HepG2 (cell line): ENCODE measurements around the gene FXYD4. TPM values are rescaled to one million over a fixed set of nuclear protein-coding genes. Genes with fewer than 3 reads are reported as not detected.

Experiments
- ESRRA ChIP-seq: sonication (generic); formaldehyde crosslinking; IDR thresholded peaks from 2 replicates; pipeline ENCODE4 v1.5.1; 2020; ENCODE audit warnings: mild to moderate bottlenecking, low read depth, missing genetic modification reagents
- FOXC1 ChIP-seq: sonication (generic); formaldehyde crosslinking; IDR thresholded peaks from 2 replicates; pipeline ENCODE4 v1.8.0; 2022; ENCODE audit warnings: mild to moderate bottlenecking, missing genetic modification reagents, borderline replicate concordance
- JUN ChIP-seq: sonication (generic); formaldehyde crosslinking; IDR thresholded peaks from 2 replicates; pipeline ENCODE4 v1.4.0; 2020; ENCODE audit warnings: mild to moderate bottlenecking, missing genetic modification reagents
- KLF16 ChIP-seq, 2 experiments: sonication (generic) in 1 of 2; formaldehyde crosslinking in 1 of 2; IDR thresholded peaks; 2 replicates each; pipeline versions ENCODE4 v1.6.1 to v1.8.0; 2016 to 2023; ENCODE audit warnings: missing genetic modification reagents in 2 of 2, missing compliant biosample characterization in 1 of 2
- KLF9 ChIP-seq: IDR thresholded peaks from 2 replicates; pipeline ENCODE4 v1.6.1; 2016; ENCODE audit warnings: low read depth
- MAFK ChIP-seq, 2 experiments: IDR thresholded peaks in 1 of 2; conservative IDR thresholded peaks in 1 of 2; 2 replicates each; pipeline ENCODE4 v1.6.1; 2011; ENCODE audit warnings: improper control_type of control experiment in 2 of 2, low read length in 2 of 2
- NRL ChIP-seq: sonication (generic); formaldehyde crosslinking; IDR thresholded peaks from 2 replicates; pipeline ENCODE4 v1.5.0; 2020; ENCODE audit warnings: missing genetic modification reagents, mild to moderate bottlenecking, moderate library complexity, borderline replicate concordance
- SMARCC2 ChIP-seq: fragments of 450-650 bp; IDR thresholded peaks from 2 replicates; pipeline ENCODE4 v1.6.1; 2017; ENCODE audit warnings: antibody characterized with exemption, mild to moderate bottlenecking
- TOPORS ChIP-seq: sonication (generic); formaldehyde crosslinking; IDR thresholded peaks from 2 replicates; pipeline ENCODE4 v1.8.0; 2023; ENCODE audit warnings: mild to moderate bottlenecking, missing genetic modification reagents
- ZFYVE20 ChIP-seq: sonication (generic); formaldehyde crosslinking; IDR thresholded peaks from 2 replicates; pipeline ENCODE4 v1.8.0; 2023; ENCODE audit warnings: low read depth, mild to moderate bottlenecking, moderate library complexity, missing genetic modification reagents, borderline replicate concordance
- ZNF12 ChIP-seq: sonication (generic); formaldehyde crosslinking; IDR thresholded peaks from 2 replicates; pipeline ENCODE4 v1.5.0; 2020; ENCODE audit warnings: missing genetic modification reagents
- ZNF256 ChIP-seq: sonication (generic); formaldehyde crosslinking; conservative IDR thresholded peaks from 2 replicates; pipeline ENCODE4 v1.4.0; 2020; ENCODE audit warnings: missing genetic modification reagents
- ZNF260 ChIP-seq: sonication (generic); formaldehyde crosslinking; IDR thresholded peaks from 2 replicates; pipeline ENCODE4 v1.4.0; 2020; ENCODE audit warnings: missing genetic modification reagents, low read depth, mild to moderate bottlenecking, borderline replicate concordance
- ZNF605 ChIP-seq: sonication (generic); formaldehyde crosslinking; IDR thresholded peaks from 2 replicates; pipeline ENCODE4 v1.8.0; 2022; ENCODE audit warnings: mild to moderate bottlenecking, missing genetic modification reagents
- ZNF749 ChIP-seq: sonication (generic); formaldehyde crosslinking; IDR thresholded peaks from 2 replicates; pipeline ENCODE4 v1.8.0; 2022; ENCODE audit warnings: mild to moderate bottlenecking, missing genetic modification reagents, moderate library complexity, borderline replicate concordance
- ZSCAN25 ChIP-seq: sonication (generic); formaldehyde crosslinking; IDR thresholded peaks from 2 replicates; pipeline ENCODE4 v1.8.0; 2022; ENCODE audit warnings: mild to moderate bottlenecking, missing genetic modification reagents
- polyA plus RNA-seq, 8 experiments: library from polyadenylated mRNA; depleted of rRNA in 3 of 8; stranded (reverse) in 7 of 8; unstranded in 1 of 8; fragments of >200 nt; fragmentation: Illumina TruSeq in 4 of 8; extraction: Trizol in 4 of 8; gene quantifications; 2 replicates each; pipeline versions ENCODE4 v1.2.1 to v1.2.3, GENCODE V29; 2011 to 2016; ENCODE audit warnings: low read depth in 4 of 8, missing spikeins in 1 of 8, mixed read lengths in 1 of 8; ENCODE audit not compliant: insufficient read depth in 1 of 8
- total RNA-seq, 5 experiments: library from RNA; depleted of rRNA; stranded (reverse); fragments of >200 nt; fragmentation: Illumina TruSeq; extraction: Trizol; gene quantifications; 2 replicates each; pipeline ENCODE4 v1.2.3, GENCODE V29; 2016; ENCODE audit warnings: low read depth in 1 of 5
- TF ChIP-seq, protein P1 (sequence below): sonication (generic); formaldehyde crosslinking; conservative IDR thresholded peaks from 2 replicates; pipeline ENCODE4 v1.5.0; 2020; ENCODE audit warnings: missing genetic modification reagents
- TF ChIP-seq, protein P2 (sequence below): sonication (generic); formaldehyde crosslinking; IDR thresholded peaks from 2 replicates; pipeline ENCODE4 v1.4.0; 2020; ENCODE audit warnings: missing genetic modification reagents
- TF ChIP-seq, protein P3 (sequence below): sonication (generic); formaldehyde crosslinking; IDR thresholded peaks from 2 replicates; pipeline ENCODE4 v1.5.1; 2020; ENCODE audit warnings: missing genetic modification reagents, mild to moderate bottlenecking, borderline replicate concordance

The FXYD4 gene
- total and polyA plus RNA-seq, 2 of the 13 experiments (the other 11 are each of a cell fraction or from before 2014, with no cell fraction given), result not detected

DNA sequence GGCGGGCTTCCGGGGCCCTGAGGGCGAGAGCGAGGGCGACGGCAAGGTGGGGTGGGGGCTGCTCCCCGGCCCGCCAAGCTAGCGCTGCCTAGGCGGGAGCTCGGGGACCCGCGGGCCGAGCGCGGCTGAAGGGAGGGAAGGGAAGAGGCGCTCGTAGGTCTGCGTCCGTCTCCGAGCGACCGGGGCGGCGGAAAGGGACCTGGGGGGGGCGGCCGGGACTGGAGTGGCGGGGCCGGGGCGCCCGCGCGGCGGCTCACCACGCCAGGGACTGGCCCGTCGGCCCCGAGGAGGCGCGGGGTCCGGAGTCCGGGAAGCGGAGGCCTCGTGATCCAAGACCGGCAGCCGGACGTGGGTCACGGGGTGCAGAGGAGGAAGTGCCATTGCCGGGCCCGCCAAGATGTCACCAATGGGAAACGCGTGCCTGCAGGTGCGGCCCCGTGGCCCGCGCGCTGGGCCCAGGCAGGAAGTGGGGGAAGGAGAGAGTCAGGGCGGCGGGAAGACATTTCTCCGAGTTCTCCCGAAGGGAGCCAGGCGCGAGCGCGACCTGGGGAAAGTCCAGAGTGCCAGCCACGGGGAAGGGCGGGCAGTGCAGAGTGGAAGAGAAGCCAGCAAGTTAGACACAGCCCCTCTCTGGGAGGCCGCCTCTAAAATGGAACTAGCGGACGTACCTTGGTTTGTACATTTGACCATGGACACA is 25.6 kb downstream of the FXYD4 start (continued):
- TF ChIP-seq MAFK (conservative IDR thresholded peaks at IDR 0.05 in 1 of 2, IDR thresholded peaks at IDR 0.05 in 1 of 2; ENCODE audit: low read length in 2 of 2) (no peak), ZFYVE20 (CRISPR knock-in tag) (no peak), KLF9 (0 out of 2 replicates have a peak, but pooled peaks have one; percentile 56), NRL (peak; percentile 80; the same call in 1 of the 2 replicates), ZNF260 (CRISPR knock-in tag) (no peak), ZNF256 (CRISPR knock-in tag) (peak; percentile 82; the same call in 1 of the 2 replicates), FOXC1 (peak; percentile 94), ZNF605 (CRISPR knock-in tag) (peak; percentile 49; the same call in 1 of the 2 replicates), ZNF12 (CRISPR knock-in tag) (0 out of 2 replicates have a peak, but pooled peaks have one; percentile 46), KLF16 (CRISPR knock-in tag; IDR thresholded peaks at IDR 0.05) (peak; percentile 59 to 84; a peak in 2 of 4 replicates), SMARCC2 (no peak), ZSCAN25 (peak; percentile 66; the same call in 1 of the 2 replicates), JUN (peak; percentile 78; the same call in 1 of the 2 replicates), TOPORS (CRISPR knock-in tag) (no peak), ESRRA (CRISPR knock-in tag) (no peak; the same call in 1 of the 2 replicates), ZNF749 (CRISPR knock-in tag) (peak; percentile 93)
- TF ChIP-seq, protein P1, sequence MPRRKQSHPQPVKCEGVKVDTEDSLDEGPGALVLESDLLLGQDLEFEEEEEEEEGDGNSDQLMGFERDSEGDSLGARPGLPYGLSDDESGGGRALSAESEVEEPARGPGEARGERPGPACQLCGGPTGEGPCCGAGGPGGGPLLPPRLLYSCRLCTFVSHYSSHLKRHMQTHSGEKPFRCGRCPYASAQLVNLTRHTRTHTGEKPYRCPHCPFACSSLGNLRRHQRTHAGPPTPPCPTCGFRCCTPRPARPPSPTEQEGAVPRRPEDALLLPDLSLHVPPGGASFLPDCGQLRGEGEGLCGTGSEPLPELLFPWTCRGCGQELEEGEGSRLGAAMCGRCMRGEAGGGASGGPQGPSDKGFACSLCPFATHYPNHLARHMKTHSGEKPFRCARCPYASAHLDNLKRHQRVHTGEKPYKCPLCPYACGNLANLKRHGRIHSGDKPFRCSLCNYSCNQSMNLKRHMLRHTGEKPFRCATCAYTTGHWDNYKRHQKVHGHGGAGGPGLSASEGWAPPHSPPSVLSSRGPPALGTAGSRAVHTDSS (CRISPR knock-in tag), result no peak
- TF ChIP-seq, protein P2, sequence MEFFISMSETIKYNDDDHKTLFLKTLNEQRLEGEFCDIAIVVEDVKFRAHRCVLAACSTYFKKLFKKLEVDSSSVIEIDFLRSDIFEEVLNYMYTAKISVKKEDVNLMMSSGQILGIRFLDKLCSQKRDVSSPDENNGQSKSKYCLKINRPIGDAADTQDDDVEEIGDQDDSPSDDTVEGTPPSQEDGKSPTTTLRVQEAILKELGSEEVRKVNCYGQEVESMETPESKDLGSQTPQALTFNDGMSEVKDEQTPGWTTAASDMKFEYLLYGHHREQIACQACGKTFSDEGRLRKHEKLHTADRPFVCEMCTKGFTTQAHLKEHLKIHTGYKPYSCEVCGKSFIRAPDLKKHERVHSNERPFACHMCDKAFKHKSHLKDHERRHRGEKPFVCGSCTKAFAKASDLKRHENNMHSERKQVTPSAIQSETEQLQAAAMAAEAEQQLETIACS (CRISPR knock-in tag), result peak; percentile 48; the same call in 1 of the 2 replicates
- TF ChIP-seq, protein P3, sequence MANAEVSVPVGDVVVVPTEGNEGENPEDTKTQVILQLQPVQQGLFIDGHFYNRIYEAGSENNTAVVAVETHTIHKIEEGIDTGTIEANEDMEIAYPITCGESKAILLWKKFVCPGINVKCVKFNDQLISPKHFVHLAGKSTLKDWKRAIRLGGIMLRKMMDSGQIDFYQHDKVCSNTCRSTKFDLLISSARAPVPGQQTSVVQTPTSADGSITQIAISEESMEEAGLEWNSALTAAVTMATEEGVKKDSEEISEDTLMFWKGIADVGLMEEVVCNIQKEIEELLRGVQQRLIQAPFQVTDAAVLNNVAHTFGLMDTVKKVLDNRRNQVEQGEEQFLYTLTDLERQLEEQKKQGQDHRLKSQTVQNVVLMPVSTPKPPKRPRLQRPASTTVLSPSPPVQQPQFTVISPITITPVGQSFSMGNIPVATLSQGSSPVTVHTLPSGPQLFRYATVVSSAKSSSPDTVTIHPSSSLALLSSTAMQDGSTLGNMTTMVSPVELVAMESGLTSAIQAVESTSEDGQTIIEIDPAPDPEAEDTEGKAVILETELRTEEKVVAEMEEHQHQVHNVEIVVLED (CRISPR knock-in tag), result peak; percentile 57
